Astrocyte (in vitro differentiated cells and primary cell): ENCODE results near the gene TMEM59. TPM values are rescaled to one million over a fixed set of nuclear protein-coding genes. Genes with fewer than 3 reads are reported as not detected.
A peak's percentile ranks its signal among the peaks of the same experiment; 100 is the strongest.

ENCODE experiments used
- DNase-seq: peaks from one replicate; pipeline ENCODE4 v3.0.0-alpha.2; 2010; ENCODE audit warnings: low read depth
- FAIRE-seq: peaks from 2 replicates; lab custom pipeline; 2011; peaks lifted over from hg19 to GRCh38; lab: Jason Lieb, UNC
- H2AFZ ChIP-seq: 2 replicates; pipeline ENCODE4 v1.6.0; 2012; ENCODE audit warnings: low read depth, low read length, inconsistent platforms
- H3K27ac ChIP-seq: 2 replicates; pipeline ENCODE4 v1.5.1; 2011; ENCODE audit warnings: low read depth, low read length, inconsistent platforms
- H3K27me3 ChIP-seq: 2 replicates; pipeline ENCODE4 v1.6.0; 2011; ENCODE audit warnings: low read length, inconsistent platforms; ENCODE audit not compliant: insufficient read depth
- H3K36me3 ChIP-seq: 2 replicates; pipeline ENCODE4 v1.5.1; 2011; ENCODE audit warnings: low read length, inconsistent platforms; ENCODE audit not compliant: insufficient read depth
- H3K4me1 ChIP-seq: 2 replicates; pipeline ENCODE4 v1.5.1; 2011; ENCODE audit warnings: low read length, inconsistent platforms; ENCODE audit not compliant: insufficient read depth
- H3K4me2 ChIP-seq: 2 replicates; pipeline ENCODE4 v1.6.0; 2012; ENCODE audit warnings: low read length, inconsistent platforms
- H3K4me3 ChIP-seq: 2 replicates; pipeline ENCODE4 v1.5.1; 2011; ENCODE audit warnings: low read depth, mild to moderate bottlenecking, low read length, inconsistent platforms; ENCODE audit not compliant: insufficient read depth
- H3K79me2 ChIP-seq: 2 replicates; pipeline ENCODE4 v1.6.0; 2012; ENCODE audit warnings: mild to moderate bottlenecking, low read length, inconsistent platforms; ENCODE audit not compliant: insufficient read depth
- H3K9ac ChIP-seq: 2 replicates; pipeline ENCODE4 v1.6.0; 2012; ENCODE audit warnings: mild to moderate bottlenecking, low read length, inconsistent platforms
- H3K9me3 ChIP-seq: 2 replicates; pipeline ENCODE4 v1.5.1; 2012; ENCODE audit warnings: low read depth, mild to moderate bottlenecking, low read length, inconsistent platforms; ENCODE audit not compliant: insufficient read depth
- H4K20me1 ChIP-seq: 2 replicates; pipeline ENCODE4 v1.6.0; 2012; ENCODE audit warnings: low read length, inconsistent platforms; ENCODE audit not compliant: insufficient read depth
- H3K27ac Mint-ChIP-seq: one replicate; pipeline ENCODE4 v1.8.0; 2021; ENCODE audit warnings: mild to moderate bottlenecking, mixed read lengths; ENCODE audit not compliant: unreplicated experiment
- H3K27me3 Mint-ChIP-seq: one replicate; pipeline ENCODE4 v1.8.0; 2021; ENCODE audit warnings: low read depth, mixed read lengths; ENCODE audit not compliant: unreplicated experiment
- H3K36me3 Mint-ChIP-seq: one replicate; pipeline ENCODE4 v1.8.0; 2021; ENCODE audit warnings: low read depth, mixed read lengths; ENCODE audit not compliant: unreplicated experiment
- H3K4me1 Mint-ChIP-seq: one replicate; pipeline ENCODE4 v1.8.0; 2021; ENCODE audit warnings: low read depth, mixed read lengths; ENCODE audit not compliant: unreplicated experiment
- H3K4me3 Mint-ChIP-seq: one replicate; pipeline ENCODE4 v1.8.0; 2021; ENCODE audit warnings: mild to moderate bottlenecking, moderate library complexity, mixed read lengths; ENCODE audit not compliant: unreplicated experiment
- H3K9me3 Mint-ChIP-seq: one replicate; pipeline ENCODE4 v1.8.0; 2021; ENCODE audit warnings: mild to moderate bottlenecking, mixed read lengths; ENCODE audit not compliant: unreplicated experiment
- CTCF ChIP-seq: IDR thresholded peaks from 2 replicates; pipeline ENCODE4 v1.5.1; 2011; ENCODE audit warnings: low read depth, mild to moderate bottlenecking, inconsistent platforms, low read length, moderate library complexity; ENCODE audit not compliant: insufficient read depth
- EZH2 ChIP-seq: IDR thresholded peaks from 2 replicates; pipeline ENCODE4 v1.6.1; 2012; ENCODE audit warnings: mild to moderate bottlenecking, low read length, inconsistent platforms; ENCODE audit not compliant: insufficient read depth
- total RNA-seq: library from RNA; stranded (reverse); gene quantifications from 2 replicates; pipeline ENCODE4 v1.2.1, GENCODE V29; 2021

TMEM59 gene
- total RNA-seq, 1 donor from 2014 or later: 315 TPM

- FAIRE-seq: no peak
- peaks cover 10% of the 10 kb centered on the region for H3K4me1 ChIP-seq
- no peak overlapping the region for H3K4me3 ChIP-seq
- H3K9ac ChIP-seq: no peak overlapping the region
- no peak overlapping the region for H2AFZ ChIP-seq
- no peak overlapping the region for H3K27ac Mint-ChIP-seq
- H3K9me3 ChIP-seq: no peaks in the 10 kb centered on the region
- H3K27me3 Mint-ChIP-seq: no peaks in the 10 kb centered on the region
- no peak for DNase-seq
- H4K20me1 ChIP-seq: peaks cover 25% of the 10 kb centered on the region
- H3K4me3 Mint-ChIP-seq: no peak overlapping the region
- H3K36me3 ChIP-seq: peaks cover 13% of the 10 kb centered on the region
- no peak overlapping the region for H3K27ac ChIP-seq
- H3K36me3 Mint-ChIP-seq: peaks cover 4% of the 10 kb centered on the region
- no peaks in the 10 kb centered on the region for H3K27me3 ChIP-seq
- H3K4me1 Mint-ChIP-seq: peaks cover 12% of the 10 kb centered on the region
- no peak overlapping the region for H3K4me2 ChIP-seq
- no peaks in the 10 kb centered on the region for H3K9me3 Mint-ChIP-seq
- TF ChIP-seq EZH2 (no peak), CTCF (no peak)
- peaks cover 50% of the 10 kb centered on the region for H3K79me2 ChIP-seq
These were observed 7.5 kb downstream of the TMEM59 start for GRCh38 chr1:54045496-54045895.

- Histone ChIP-seq H3K27me3 (no peaks in the 10 kb centered on the region), H4K20me1 (peaks cover 9% of the 10 kb centered on the region), H2AFZ (no peak overlapping the region), H3K79me2 (peaks cover 14% of the 10 kb centered on the region), H3K4me1 (peaks cover 3% of the 10 kb centered on the region), H3K4me2 (no peak overlapping the region), H3K9ac (no peak overlapping the region), H3K36me3 (peaks cover 20% of the 10 kb centered on the region), H3K4me3 (no peak overlapping the region), H3K27ac (no peak overlapping the region), H3K9me3 (no peaks in the 10 kb centered on the region)
- Mint-ChIP-seq H3K9me3 (no peaks in the 10 kb centered on the region), H3K4me3 (no peak overlapping the region), H3K4me1 (no peaks in the 10 kb centered on the region), H3K36me3 (peaks cover 10% of the 10 kb centered on the region), H3K27me3 (no peaks in the 10 kb centered on the region), H3K27ac (no peak overlapping the region)
- FAIRE-seq (no peak), DNase-seq (no peak)
- TF ChIP-seq CTCF: no peak
- no peak for TF ChIP-seq EZH2
These were observed 11.2 kb downstream of the TMEM59 start for GRCh38 chr1:54041806-54042205.

- Mint-ChIP-seq H3K9me3 (no peaks in the 10 kb centered on the region), H3K27ac (no peak overlapping the region), H3K4me3 (no peak overlapping the region), H3K4me1 (no peaks in the 10 kb centered on the region), H3K27me3 (no peaks in the 10 kb centered on the region), H3K36me3 (peaks cover 16% of the 10 kb centered on the region)
- no peak overlapping the region for H3K4me2 ChIP-seq
- FAIRE-seq: no peak
- no peak for TF ChIP-seq CTCF
- H3K27me3 ChIP-seq: no peaks in the 10 kb centered on the region
- peak; percentile 29 for DNase-seq
- H2AFZ ChIP-seq: no peak overlapping the region
- H3K4me3 ChIP-seq: no peak overlapping the region
- no peaks in the 10 kb centered on the region for H3K9me3 ChIP-seq
- no peak overlapping the region for H3K27ac ChIP-seq
- H3K79me2 ChIP-seq: no peaks in the 10 kb centered on the region
- H4K20me1 ChIP-seq: no peaks in the 10 kb centered on the region
- H3K36me3 ChIP-seq: peaks cover 26% of the 10 kb centered on the region
- no peaks in the 10 kb centered on the region for H3K4me1 ChIP-seq
- H3K9ac ChIP-seq: no peak overlapping the region
These were observed 15.5 kb downstream of the TMEM59 start for GRCh38 chr1:54037476-54037875.
